ENCODE measurements around the gene ARL8A. TPM values are rescaled to one million over a fixed set of nuclear protein-coding genes. Genes with fewer than 3 reads are reported as not detected.
"Not testable (repeated sequence)": the region's sequence is repeated elsewhere in the genome, so short reads cannot be mapped to it uniquely, and the experiment has no call there.

The ARL8A gene
- total RNA-seq, 2 donors from 2014 or later: 71.9 to 76.4 TPM

DNA sequence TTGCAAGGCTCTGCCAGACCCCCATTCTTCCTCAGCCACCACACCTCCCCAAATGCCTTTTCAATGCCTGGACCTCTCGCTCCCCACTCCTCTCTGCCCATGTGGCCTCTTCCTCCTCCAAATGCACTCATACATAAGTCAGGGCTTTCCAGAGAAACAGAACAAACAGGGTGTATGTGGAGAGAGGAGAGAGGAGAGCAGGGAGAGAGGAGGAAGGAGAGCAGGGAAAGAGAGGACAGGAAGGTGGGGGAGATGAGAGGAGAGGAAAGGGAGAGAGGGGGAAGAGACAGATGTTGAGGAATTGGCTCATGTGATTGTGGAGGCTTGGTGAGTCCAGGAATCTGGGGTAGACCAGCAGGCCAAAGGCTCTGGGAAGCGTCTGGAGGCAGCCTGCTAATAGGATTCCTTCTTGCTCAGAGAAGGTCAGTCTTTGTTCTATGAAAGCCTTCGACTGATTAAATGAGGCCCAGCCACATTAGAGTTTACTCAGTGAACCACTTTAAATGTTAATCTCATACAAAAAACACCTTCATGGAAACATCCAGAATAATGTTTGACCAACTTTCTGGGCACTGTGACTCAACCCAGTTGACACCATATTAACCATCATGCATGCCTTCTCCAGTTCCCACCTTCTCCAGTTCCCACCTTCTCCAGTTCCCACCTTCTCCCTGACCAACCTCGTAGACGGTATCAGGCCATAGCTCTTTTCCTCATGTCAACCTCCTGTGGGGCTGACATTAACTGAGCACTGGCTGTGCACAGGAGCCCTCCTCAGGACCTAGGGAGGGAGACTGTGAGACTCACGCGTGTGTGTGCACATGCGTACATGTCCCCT is 37.7 kb upstream of the ARL8A start:
- peaks cover 3% of the 10 kb centered on the region for H3K36me3 Mint-ChIP-seq (ENCODE audit: low read depth)
- H3K4me3 Mint-ChIP-seq: no peak overlapping the region

DNA sequence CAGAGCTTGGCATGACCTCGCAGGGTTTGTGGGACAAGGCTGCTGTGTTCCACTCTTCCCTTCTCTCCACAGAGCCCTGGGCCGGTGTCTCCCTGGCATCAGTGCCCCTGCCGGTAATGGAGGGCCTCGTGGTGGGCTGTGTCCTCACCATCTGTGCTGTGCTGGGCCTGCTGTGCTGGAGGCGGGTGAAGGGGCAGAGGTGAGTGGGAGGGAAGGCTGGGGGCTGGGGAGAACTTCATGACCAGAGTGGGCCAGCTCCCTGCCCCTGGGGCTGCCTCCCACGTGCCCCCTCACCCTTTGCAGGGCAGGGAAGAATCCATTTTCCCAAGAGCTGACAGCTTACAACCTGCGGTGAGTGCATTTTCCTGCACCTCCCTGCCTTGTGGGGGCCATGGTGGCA is 37.0 kb upstream of the ARL8A start:
- ATAC-seq (no peak), DNase-seq (no peak)
- Mint-ChIP-seq H3K27me3 (peaks cover 5% of the 10 kb centered on the region), H3K36me3 (ENCODE audit: low read depth) (peaks cover 3% of the 10 kb centered on the region), H3K4me3 (no peak overlapping the region), H3K4me1 (peaks cover 12% of the 10 kb centered on the region), H3K27ac (no peak overlapping the region)
- no peaks in the 10 kb centered on the region for H3K9me3 ChIP-seq (ENCODE audit: control insufficient read depth, low read length, poor library complexity, severe bottlenecking)

More for the DNA sequence above, 37.7 kb upstream of the ARL8A start:
- Mint-ChIP-seq H3K4me1 (peaks cover 12% of the 10 kb centered on the region), H3K27ac (no peak overlapping the region), H3K27me3 (peaks cover 5% of the 10 kb centered on the region)
- DNase-seq: no peak
- no peaks in the 10 kb centered on the region for H3K9me3 ChIP-seq (ENCODE audit: control insufficient read depth, low read length, poor library complexity, severe bottlenecking)
- ATAC-seq: no peak

DNA sequence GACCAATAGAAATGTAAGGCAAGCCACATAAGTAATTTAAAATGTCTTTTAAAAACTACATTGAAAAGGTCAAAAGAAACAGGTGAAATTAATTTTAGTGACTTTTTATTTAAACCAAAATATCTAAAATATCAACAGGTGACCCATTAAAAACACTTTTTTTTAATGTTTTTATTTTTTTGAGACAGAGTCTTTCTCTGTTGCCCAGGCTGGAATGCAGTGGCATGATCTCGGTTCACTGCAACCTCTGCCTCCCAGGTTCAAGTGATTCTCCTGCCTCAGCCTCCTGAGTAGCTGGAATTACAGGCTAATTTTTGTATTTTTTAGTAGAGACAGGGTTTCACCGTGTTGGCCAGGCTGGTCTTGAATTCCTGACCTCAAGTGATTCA is 36.2 kb upstream of the ARL8A start:
- H3K36me3 Mint-ChIP-seq (ENCODE audit: low read depth); DNase-seq; H3K9me3 ChIP-seq (ENCODE audit: control insufficient read depth, low read length, poor library complexity, severe bottlenecking); H3K27ac Mint-ChIP-seq; H3K27me3 Mint-ChIP-seq; H3K4me3 Mint-ChIP-seq; ATAC-seq: not testable (repeated sequence)
- H3K4me1 Mint-ChIP-seq: peaks cover 12% of the 10 kb centered on the region

DNA sequence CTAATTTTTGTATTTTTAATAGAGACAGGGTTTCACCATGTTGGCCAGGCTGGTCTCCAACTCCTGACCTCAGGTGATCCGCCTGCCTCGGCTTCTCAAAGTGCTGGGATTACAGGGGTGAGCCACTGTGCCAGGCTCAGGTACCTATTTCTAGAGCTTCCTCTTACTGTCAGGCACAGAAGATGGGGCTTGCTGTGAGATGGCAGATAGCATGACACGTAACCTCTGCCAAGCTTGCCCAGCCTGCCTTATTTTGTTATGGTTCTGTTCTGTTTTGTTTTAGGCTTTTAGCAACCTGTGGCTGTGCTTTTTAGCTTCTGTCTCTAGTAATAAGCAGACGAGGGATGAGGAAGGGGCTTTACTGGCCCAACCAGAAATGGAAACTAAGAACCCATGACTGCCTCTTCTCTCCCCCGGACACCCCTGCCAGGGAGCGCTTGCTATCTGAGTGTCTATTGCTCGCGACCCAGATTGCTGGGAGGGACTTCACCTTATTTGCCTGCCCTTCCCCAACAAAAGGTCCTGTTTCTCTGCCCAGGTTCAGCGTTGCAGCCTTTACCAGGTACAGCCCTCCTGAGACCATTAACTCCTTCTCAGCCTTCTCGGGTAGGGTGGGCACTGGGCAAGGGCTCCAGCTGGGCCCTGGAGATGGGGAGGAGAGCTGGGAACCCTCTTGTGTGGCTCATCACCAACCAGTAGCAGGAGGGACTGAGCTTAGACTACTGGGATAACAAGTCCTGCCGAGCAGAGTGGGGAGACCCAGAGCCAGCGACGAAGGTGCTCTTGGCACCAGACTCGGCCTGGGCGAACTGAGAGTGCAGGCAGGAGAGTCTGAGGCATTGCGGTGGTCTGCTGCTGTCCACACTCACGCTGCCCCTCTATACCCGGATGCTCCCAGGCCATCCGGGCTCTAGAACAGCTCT is 35.6 kb upstream of the ARL8A start:
- no peaks in the 10 kb centered on the region for H3K9me3 ChIP-seq (ENCODE audit: control insufficient read depth, low read length, poor library complexity, severe bottlenecking)
- ATAC-seq (no peak), DNase-seq (no peak)
- H3K27ac Mint-ChIP-seq: no peak overlapping the region
- peaks cover 5% of the 10 kb centered on the region for H3K27me3 Mint-ChIP-seq
- H3K4me3 Mint-ChIP-seq: no peak overlapping the region
- H3K4me1 Mint-ChIP-seq: peaks cover 12% of the 10 kb centered on the region
- peaks cover 3% of the 10 kb centered on the region for H3K36me3 Mint-ChIP-seq (ENCODE audit: low read depth)

DNA sequence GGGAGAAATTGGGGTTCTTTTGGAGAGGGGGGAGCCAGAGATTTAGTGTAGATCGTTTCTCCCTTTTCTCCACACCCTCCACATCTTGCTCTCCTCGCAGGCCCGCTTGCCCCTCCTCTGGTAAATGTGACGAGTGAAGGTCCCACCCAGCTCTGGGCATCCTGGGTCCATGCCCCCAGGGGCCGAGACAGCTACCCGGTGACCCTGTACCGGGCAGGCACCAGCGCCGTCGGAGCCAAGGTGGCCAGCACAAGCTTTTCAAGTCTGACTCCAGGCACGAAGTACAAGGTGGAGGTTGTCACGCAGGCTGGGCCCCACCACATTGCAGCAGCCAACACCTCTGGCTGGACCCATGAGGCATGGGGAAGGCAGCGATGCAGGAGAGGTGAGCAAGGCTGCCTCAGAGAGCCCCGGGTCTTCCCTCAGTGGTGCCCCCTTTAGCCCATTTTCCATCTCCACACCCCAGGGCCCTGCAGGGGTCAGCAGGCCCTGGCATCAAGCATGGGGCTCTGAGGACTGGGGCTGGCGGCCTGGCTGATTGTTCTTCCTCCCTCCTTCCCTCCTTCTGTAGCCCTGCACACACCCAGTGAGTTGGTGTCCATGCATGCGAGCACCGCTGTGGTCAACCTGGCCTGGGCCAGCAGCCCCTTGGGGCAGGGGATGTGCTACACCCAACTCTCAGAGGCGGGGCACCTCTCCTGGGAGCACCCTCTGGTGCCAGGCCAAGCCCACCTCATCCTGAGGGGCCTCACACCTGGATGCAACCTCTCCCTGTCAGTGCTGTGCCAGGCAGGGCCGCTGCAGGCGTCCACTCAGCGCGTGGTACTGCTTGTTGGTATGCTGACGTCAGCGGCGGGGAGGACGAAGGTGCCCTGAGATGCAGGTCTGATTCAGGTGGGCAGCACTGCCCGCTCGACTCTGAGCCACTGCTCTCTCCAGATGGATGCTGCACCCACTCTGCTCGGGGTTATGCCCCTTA is 32.7 kb upstream of the ARL8A start:
- Mint-ChIP-seq H3K27ac (no peak overlapping the region), H3K4me3 (no peak overlapping the region), H3K4me1 (peaks cover 4% of the 10 kb centered on the region), H3K27me3 (no peaks in the 10 kb centered on the region), H3K36me3 (ENCODE audit: low read depth) (peaks cover 3% of the 10 kb centered on the region)
- no peak for ATAC-seq
- H3K9me3 ChIP-seq (ENCODE audit: control insufficient read depth, low read length, poor library complexity, severe bottlenecking): no peaks in the 10 kb centered on the region
- DNase-seq: no peak

DNA sequence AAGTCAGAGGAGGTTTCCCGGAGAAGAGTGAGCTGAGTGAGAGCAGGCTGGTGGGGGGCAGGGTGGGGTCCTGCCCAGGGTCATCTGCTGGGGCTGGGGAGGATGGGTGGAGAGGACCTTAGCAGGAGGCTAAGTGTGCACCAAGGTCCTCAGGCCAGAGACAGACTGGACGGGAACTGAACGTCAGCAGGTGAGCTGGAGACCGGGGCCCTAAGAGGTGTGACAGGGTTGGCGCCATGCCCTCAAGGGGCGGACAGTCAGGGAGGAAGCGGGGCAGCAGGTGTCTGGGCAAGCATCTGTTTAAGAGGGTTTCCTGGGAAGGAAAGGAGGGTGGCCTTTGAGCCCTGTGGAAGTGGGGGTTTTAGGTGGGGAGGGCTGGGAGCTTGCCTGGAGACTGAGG is 29.5 kb upstream of the ARL8A start:
- ATAC-seq: no peak
- Mint-ChIP-seq H3K36me3 (ENCODE audit: low read depth) (no peaks in the 10 kb centered on the region), H3K4me1 (peaks cover 9% of the 10 kb centered on the region), H3K27me3 (no peaks in the 10 kb centered on the region), H3K4me3 (no peak overlapping the region), H3K27ac (no peak overlapping the region)
- DNase-seq: no peak
- no peaks in the 10 kb centered on the region for H3K9me3 ChIP-seq (ENCODE audit: control insufficient read depth, low read length, poor library complexity, severe bottlenecking)

DNA sequence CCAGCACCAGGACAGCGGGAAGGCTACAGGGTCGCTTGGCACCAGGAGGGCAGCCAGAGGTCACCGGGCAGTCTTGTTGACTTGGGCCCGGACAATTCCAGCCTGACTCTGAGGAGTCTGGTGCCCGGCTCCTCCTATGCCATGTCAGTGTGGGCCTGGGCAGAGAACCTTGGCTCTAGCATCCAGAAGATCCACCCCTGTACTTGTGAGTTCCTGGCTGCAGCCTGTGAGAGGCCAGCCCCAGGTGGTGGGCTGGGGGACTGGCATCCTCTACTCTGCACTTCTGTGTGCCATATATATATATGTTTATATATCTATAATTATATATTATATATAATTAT is 27.4 kb upstream of the ARL8A start:
- Mint-ChIP-seq H3K27ac (no peak overlapping the region), H3K4me1 (peaks cover 12% of the 10 kb centered on the region), H3K36me3 (ENCODE audit: low read depth) (no peaks in the 10 kb centered on the region), H3K27me3 (no peaks in the 10 kb centered on the region), H3K4me3 (no peak overlapping the region)
- H3K9me3 ChIP-seq (ENCODE audit: control insufficient read depth, low read length, poor library complexity, severe bottlenecking): no peaks in the 10 kb centered on the region
- ATAC-seq (no peak), DNase-seq (no peak)

DNA sequence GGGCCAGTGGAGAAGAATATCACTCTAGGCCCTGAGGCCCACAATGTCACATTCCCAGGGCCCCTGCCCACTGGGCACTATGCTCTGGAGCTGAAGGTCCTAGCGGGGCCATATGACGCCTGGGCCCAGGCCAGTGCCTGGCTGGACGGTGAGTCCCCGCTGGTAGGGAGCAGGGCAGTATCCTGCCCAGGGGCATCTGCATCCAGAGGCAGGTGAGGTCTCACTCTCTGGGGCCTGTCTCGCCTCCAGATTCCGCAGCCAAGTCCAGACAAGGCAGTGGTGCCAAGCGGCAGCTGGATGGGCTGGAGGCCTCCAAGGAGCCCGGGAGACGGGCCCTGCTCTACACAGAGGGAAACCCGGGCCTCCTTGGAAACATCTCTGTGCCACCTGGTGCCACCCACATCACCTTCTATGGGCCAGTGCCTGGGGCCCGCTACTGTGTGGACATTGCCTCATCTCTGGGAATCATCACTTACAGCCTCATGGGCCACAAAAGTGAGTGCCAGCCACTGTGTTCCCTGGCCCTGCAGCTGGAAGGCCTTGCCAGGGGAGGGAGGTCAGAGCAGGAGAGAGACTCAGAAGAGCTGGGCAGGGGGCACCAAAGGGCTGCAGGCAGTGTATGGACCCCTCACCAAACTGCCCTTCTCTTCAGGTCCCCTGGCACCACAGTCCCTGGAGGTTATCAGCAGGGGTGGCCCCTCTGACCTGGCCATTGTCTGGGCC is 26.9 kb upstream of the ARL8A start:
- Mint-ChIP-seq H3K4me1 (peaks cover 15% of the 10 kb centered on the region), H3K27me3 (no peaks in the 10 kb centered on the region), H3K36me3 (ENCODE audit: low read depth) (no peaks in the 10 kb centered on the region), H3K4me3 (no peak overlapping the region), H3K27ac (no peak overlapping the region)
- DNase-seq (no peak), ATAC-seq (no peak)
- H3K9me3 ChIP-seq (ENCODE audit: control insufficient read depth, low read length, poor library complexity, severe bottlenecking): no peaks in the 10 kb centered on the region

DNA sequence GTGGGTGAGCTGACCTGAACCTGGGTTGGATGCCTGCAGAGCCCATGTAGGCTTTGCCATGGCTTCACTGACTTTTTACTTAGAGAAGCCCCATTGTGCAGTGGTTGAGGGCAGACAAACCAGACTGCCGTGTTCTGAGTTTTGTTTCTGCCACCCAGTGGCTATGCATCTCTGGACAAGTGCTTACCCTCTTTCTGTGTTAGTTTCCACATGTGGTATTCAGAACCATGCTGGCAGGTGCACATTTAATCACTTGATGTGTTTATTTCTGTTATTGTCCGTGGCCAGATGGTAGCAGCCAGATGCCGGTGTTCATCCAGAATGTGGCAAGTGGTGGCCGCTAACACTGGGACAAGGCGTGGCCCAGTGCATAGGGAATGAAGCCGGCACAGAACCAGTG is 26.2 kb upstream of the ARL8A start:
- H3K9me3 ChIP-seq (ENCODE audit: control insufficient read depth, low read length, poor library complexity, severe bottlenecking): no peaks in the 10 kb centered on the region
- peaks cover 17% of the 10 kb centered on the region for H3K4me1 Mint-ChIP-seq
- H3K27ac Mint-ChIP-seq: peak overlapping the region; percentile 19
- H3K4me3 Mint-ChIP-seq: no peak overlapping the region
- no peaks in the 10 kb centered on the region for H3K36me3 Mint-ChIP-seq (ENCODE audit: low read depth)
- DNase-seq: no peak
- peak; percentile 52 for ATAC-seq
- H3K27me3 Mint-ChIP-seq: no peaks in the 10 kb centered on the region

DNA sequence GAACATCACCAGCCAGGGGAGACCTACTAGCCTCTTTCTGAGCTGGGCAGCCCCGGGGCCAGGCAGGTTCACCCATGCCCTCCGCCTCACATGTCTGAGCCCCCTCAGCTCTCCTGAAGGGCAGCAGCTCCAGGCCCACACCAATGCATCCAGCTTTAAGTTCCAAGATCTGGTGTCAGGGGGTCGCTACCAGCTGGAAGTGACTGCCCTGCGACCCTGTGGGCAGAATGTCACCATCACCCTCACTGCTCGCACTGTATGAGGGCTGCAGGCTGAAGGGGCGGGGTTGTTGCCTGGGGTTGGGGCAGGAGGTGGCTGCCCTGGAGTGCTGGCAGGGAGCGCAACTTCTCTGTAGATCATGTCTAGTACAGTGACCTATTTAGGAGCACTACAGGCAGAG is 24.3 kb upstream of the ARL8A start:
- ATAC-seq (no peak), DNase-seq (no peak)

DNA sequence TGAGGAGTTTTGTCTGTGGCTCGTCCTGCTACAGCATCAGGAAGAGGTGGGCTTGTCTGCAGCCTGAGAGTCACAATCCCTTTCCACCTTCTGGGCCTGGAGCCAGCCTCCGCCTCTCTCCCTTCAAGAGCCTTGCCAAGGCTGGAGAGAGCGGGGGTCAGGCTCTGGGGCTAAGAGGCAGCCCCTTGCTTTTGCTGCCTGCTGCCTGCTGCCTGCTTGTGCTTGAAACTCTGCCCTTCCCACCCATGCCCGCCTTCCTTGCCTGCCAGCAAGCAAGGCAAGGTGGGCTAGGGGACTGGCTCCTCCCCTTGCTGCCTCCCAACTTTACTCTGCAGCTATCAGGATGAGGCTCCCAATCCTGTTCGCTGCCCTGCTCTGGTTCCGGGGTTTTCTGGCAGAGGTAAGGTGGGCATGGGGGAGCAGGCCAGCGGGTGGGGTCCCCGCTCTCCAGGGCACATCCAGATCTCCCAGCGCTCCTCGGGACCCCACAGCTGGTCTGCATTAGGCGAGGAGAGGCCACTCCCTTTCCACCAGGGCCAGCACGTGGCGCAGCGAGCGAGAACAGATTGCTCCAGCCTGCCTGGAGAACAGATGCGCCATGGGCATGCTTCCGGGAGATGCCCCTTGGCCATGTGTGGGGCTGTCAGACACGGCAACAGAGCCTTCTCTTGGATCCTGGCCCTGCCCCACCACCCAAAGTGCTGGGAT is 23.3 kb upstream of the ARL8A start:
- H3K9me3 ChIP-seq (ENCODE audit: control insufficient read depth, low read length, poor library complexity, severe bottlenecking): no peaks in the 10 kb centered on the region
- Mint-ChIP-seq H3K4me1 (peaks cover 36% of the 10 kb centered on the region), H3K36me3 (ENCODE audit: low read depth) (no peaks in the 10 kb centered on the region), H3K27me3 (no peaks in the 10 kb centered on the region), H3K27ac (no peak overlapping the region), H3K4me3 (no peak overlapping the region)
- DNase-seq (no peak), ATAC-seq (no peak)

More for the DNA sequence above, 24.3 kb upstream of the ARL8A start:
- Mint-ChIP-seq H3K4me3 (no peak overlapping the region), H3K27me3 (no peaks in the 10 kb centered on the region), H3K27ac (no peak overlapping the region), H3K36me3 (ENCODE audit: low read depth) (no peaks in the 10 kb centered on the region), H3K4me1 (peaks cover 29% of the 10 kb centered on the region)
- no peaks in the 10 kb centered on the region for H3K9me3 ChIP-seq (ENCODE audit: control insufficient read depth, low read length, poor library complexity, severe bottlenecking)

DNA sequence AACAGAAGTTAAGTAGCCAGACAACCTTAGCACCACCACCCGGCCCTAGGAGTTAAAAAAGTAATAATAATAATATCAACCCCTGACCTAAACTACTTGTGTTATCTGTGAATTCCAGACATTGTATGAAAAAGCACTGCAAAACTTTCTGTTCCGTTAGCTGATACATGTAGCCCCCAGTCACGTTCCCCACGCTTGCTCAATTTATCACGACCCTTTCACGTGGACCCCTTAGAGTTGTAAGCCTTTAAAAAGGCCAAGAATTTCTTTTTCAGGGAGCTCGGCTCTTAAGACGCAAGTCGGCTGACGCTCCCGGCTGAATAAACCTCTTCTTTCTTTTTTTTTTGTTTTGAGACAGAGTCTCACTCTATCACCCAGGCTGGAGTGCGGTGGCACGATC is 22.5 kb upstream of the ARL8A start:
- H3K36me3 Mint-ChIP-seq (ENCODE audit: low read depth); ATAC-seq; DNase-seq; H3K4me3 Mint-ChIP-seq; H3K27me3 Mint-ChIP-seq; H3K9me3 ChIP-seq (ENCODE audit: control insufficient read depth, low read length, poor library complexity, severe bottlenecking); H3K27ac Mint-ChIP-seq: not testable (repeated sequence)
- peaks cover 42% of the 10 kb centered on the region for H3K4me1 Mint-ChIP-seq

Data from T-helper 17 cell (primary cell).